NOMO-1 (cell line): ENCODE results near the gene TTLL11.
"Not testable (repeated sequence)": the region's sequence is repeated elsewhere in the genome, so short reads cannot be mapped to it uniquely, and the experiment has no call there.

Source experiments
- DNase-seq, 2 experiments: peaks; one replicate each; lab custom pipeline; 2025; ENCODE audit not compliant: unreplicated experiment in 2 of 2; lab: John Stamatoyannopoulos, UW

TTLL11 gene

DNA sequence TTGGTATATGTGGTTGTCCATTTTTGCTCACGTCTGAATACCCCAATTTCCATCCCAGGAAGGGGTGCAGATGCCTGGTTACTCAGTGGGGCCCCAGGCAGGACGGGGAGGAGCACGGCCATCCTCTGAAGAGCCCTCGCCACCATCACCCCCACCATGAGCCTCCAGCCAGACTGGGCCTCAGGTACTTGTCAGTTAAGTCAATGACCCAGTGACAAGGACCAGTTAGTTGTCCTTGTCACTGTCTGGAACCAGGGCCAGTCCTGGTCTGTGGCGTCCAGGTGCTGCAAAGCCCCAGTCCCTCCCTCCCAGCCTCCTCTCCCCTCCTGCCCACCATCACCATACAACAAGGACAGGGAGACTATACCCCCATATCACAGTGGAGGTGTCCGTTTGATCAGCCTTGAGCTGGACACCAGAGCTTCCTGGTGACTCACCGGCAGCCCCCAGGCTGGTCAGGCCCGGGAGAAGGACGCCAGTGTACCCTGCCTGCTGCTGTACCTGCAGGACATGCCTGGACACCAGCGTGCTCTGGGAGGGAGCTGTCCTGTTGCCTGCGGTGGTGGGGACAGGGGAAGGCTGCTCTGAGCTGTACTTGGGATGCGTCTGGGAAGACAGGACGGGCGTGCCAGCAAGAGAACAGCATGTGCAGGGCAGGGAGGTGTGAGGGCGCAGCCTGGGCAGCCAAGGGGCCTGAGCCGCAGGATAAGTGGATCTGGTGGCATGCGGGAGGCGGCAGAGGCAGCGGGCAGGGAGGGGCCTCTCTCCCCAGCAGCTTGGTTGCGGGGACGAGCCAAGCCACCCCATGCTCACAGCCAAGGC is 32.6 kb upstream of the TTLL11 start:
- no peak for DNase-seq

DNA sequence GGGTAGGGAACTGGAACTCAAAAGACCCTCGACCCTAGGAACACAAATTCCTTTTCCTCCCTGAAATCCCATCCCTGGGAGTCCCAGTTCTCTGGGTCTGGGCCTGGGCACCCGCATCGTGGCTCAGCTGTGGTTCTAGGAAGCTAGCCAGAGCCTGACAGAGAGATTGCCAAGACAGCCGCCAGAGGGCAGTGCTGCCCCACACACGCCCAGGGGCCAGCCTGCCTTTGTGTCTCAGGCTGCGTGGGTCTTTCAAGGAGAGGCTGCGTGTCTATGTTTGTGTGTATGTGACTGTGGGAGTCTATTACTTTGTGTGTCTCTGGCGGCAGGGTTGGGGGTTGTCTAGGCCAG is 32.0 kb upstream of the TTLL11 start:
- peak; percentile 57 to 60 for DNase-seq

DNA sequence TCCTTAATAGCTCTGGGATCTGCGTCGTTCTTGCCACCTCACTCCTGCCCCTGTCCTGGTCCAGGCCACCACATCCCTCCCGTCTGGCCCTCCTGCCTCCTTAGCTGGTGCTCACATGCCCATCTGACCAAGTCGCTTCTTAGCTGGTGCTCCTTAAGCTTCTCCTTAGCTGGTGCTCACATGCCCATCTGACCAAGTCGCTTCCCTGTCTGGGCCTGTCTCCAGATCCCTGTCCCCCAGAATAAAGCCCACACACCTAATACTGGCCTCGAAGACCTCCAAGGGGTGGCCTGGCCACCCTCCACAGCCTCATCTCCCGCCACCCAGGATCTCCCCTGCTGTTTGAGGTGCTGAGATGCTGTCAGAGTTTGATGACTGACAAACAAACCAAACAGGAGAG is 31.4 kb upstream of the TTLL11 start:
- no peak for DNase-seq

DNA sequence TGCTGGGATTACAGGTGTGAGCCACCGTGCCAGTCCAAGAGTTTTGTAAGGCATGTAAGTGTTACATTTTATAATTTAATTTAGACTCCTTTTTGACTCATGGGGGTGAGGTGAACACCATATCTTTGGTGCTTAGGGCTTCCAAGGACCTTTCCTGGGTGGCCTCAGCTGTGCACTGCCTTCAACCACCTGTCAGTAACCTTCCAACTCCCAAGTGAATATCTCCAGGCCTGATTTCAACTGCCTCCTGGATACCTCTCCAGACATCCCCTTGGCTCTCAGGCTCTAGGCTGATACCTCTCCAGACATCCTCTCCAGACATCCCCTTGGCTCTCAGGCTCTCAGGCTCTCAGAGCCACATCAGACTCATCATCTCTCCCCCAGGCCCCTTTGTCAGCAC is 30.9 kb upstream of the TTLL11 start:
- no peak for DNase-seq

DNA sequence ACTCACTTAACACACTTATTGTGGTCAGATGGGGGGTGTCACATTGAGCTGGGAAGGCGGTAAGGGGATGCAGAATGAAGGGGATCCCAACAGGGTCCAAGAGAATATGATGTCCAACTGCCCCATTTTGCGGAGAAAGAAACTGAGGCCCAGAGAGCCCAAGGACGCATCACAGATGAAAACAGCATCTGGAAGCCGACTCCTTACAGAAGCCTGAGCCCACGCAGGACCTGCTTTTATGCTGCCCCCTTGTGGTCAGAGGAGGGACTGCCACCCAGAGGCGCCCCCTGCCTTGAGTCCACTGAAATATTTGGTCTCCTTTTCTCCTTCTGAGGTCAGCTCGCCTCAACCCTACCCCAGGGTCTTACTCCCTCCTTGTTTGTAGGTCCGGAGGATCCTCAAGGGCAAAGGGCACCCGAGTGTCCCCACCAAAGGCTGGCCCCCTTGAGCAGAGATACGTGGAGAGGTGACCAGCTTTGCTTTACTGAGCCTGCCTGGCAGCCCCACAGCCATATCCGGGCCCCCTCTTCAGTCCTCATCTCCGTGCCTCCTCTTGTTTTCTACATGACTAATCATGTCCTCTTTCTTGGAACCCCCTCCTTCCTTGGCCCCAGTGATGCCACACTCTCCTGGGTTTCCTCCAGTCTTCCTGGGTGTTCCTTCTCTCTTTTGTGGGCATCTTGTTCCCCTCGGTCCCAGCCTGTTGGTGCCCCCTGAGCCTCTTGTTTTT is 30.0 kb upstream of the TTLL11 start:
- peak; percentile 43 to 52 for DNase-seq

DNA sequence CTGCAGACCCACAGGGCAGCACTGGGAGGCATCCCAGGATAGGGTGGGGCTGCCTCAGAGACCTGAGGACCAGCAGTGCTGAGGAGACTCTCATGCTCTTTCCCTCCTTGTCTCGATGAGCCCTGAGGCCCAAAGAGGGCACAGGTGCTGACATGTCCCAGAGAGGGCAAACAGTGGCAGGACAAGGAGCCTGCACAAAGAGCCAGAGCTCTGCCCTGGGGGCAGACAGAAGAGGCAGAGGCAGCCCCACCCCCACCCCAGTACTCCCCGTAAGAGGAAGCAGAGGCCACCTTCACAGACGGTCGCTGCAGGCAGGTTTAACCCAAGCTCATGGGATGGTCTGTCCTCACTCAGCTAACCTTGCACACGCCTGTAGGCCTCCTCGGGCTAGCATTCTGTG is 29.4 kb upstream of the TTLL11 start:
- no peak for DNase-seq

DNA sequence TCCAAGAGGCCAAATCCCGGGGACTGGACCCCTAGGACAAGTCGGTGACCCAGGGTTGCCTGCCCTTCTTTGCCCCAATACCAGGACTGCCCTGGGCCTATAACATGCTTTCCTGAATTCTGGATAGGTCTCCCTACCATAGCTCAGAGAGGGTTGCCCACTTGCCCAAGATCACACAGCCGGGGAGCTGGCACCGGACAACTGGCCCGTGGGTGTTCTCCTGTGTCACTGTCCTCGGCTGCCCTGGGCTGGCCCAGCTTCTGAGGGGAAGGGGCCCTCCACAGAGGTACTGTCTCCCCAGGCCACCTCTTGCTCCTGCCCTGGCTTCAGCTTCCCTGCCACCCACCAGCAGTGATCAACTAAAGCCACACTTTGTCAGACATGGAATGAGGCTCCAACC is 28.8 kb upstream of the TTLL11 start:
- no peak for DNase-seq

DNA sequence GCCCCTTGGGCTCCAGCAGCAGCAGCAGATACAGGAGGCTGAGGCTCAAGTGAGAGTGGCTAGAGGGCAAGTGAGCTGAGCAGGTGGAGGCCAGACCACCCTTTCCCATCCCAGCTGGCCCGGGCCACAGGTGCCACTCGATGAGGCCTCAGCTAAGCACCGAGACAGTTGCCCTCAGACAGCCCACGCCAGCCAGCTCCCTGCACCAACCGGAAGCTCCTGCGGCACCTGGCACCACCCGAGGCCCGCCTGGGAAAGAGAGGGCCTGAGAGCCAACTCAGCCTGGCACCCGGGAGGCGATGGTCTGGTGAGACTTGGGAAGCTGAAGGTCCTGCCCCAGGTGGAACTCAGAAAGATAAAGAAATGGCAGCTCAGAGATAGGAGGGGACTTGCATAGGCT is 28.3 kb upstream of the TTLL11 start:
- DNase-seq, result no peak

DNA sequence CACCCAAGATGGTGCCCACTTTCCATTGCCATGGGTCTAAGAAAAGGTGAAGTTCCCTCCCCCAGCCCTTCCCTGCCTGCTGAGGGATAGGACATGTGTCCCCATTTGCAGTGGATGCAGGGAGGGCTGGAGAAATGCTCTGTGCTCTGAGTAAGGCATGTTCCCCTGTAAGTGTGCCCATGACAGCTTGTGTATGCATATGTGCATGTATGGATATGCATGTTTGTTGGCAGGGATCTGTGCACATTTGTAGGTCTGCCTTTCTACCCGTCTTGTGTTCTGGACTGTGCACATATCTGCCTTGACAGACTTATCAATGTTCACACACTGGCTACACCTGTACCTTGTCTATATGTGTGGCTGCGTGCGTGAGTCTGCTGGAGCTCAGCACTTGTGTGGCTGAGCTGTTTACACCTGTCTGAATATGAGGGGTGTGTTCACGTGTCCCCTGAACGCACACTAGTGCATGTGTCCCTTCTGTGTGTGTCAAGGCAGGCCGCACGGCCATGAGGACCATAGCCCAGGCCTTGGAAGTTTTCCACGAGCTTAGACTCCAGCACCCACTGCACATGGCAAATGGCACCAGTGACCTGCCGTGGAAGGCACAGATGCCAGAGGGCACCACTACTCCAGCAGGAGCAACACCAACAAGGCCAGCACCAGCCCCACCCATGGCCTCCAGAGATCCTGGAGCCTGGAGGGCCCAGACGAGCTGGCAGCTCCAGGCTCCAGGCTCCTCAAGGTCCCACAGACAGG is 27.4 kb upstream of the TTLL11 start:
- DNase-seq, result no peak

DNA sequence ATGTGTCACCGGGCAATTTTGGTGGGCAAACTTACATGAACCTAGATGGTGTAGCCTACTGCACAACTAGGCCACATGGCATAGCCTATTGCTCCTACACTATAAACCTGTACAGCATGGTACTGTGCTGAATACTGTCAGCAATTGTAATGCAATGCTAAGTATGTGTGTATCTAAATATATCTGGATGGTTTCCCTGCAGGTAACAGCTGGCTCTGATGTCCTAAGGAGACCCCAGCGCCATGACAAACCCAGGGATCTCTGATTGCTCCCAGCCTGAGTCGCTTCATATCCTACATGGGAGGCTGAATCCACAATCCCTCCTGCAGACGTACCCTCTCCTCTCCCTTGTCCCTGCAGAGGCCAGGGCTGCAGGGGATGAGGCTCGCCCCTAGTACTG is 26.6 kb upstream of the TTLL11 start:
- no peak for DNase-seq

DNA sequence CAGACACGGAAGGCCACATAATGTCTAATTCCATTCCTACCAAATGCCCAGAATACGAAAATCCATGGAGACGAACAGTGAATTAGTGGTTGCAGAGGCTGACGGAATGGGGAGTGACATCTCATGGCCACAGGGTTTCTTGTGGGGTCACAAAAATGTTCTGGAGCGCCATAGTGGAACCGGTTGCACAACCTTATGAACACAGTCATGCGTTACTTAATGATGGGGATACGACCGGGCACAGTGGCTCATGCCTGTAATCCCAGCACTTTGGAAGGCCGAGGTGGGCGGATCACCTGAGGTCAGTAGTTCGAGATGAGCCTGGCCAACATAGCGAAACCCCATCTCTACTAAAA is 26.0 kb upstream of the TTLL11 start:
- no peak for DNase-seq

DNA sequence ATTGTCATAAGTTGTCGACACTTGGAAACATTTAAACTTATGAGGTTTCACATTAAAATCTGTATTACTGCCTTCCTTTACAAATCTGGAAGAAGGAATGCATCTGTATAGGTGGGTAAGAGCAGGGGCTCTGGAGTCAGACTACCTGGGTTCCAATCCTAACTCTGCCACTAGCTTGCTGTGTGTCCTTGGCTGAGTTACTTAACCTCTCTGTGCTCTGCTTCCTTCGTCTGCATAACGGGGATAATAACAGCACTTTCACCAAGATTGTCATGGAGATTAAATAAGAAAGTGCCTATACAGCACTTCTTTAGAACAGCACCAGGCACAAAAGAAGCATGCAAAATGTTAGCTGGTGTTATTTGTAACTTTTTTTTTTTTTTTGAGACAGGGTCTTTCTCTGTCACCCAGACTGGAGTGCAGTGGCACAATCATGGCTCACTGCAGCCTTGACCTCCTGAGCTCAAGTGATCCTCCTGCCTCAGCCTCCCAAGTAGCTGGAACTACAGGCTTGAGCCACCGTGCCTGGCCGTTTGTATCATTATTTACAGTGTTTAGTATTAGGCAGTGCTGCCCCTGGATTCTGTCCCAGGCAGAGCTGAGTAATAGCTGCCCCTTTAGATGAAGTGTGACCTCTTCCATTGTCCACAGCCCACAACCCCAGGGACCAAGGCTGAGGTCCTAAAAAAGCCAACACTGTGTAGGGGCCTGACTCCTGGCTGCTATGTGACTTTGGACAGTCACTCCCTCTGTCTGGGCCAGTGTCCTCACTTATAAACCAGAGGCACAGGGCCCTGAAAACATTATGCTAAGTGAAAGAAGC is 25.4 kb upstream of the TTLL11 start:
- DNase-seq, result no peak

DNA sequence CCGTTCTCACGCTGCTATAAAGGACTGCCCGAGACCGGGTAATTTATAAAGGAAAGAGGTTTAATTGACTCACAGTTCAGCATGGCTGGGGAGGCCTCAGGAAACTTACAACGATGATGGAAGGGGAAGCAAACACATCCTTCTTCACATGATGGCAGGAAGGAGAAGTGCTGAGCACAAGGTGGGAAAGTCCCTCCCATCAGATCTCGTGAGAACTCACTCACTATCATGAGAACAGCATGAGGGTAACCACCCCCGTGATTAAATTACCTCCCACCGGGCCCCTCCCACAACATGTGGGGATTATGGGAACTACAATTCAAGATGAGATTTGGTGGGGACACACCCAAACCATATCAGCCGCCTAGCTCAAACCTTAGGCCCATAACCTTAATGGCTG is 24.1 kb upstream of the TTLL11 start:
- DNase-seq, result not testable (repeated sequence)

DNA sequence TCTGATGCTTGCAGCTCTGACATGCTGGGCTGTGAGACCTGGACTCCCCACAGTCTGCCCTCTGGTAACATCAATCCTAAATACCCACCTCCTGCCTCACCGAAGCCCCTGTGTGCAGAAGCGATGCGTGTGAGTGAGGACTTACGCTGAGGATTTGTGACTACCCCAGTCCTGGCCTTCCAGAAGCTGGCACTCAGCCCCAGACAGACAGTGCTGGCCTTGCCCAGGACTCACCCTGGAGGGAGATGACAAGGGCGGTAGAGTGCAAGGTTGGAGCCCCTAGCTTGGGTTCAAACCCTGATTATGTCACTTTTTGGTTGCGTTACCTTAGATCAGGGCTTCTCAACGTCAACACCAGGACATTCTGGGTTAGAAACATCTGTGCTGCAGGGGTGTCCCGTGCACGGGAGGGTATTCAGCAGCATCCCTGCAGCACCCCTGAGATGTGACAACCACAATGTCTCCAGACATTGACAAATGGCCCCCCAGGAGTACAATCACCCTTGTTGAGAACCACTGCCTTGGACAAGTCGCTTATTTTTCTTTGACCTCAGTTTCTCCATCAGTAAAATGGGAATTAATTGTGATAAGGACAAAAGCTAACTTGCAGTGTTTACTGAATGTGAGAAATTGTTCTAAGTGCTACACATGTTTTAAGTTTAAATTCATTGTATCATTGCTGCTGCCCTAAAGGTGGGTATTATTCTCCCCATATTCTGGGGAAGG is 23.5 kb upstream of the TTLL11 start:
- no peak for DNase-seq

DNA sequence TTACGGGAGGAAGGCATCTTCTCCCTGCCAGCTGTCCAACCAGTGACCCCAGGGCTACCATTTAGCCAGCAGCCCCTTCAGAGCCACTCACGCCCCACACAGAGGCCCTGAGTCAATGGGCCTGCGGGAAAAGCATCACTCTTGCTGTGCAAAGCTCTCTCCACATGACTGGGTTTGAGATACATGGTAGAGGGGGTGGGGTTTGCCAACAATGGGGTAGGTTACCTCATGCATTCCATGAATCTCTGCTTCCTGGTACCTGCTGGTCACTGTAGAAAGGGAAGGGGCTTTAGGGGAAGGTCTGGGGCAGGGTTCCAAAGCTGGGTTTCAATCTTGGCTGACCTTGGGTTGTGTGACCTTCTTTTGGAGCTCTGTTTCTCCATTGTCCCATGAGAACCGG is 22.9 kb upstream of the TTLL11 start:
- DNase-seq, result no peak

DNA sequence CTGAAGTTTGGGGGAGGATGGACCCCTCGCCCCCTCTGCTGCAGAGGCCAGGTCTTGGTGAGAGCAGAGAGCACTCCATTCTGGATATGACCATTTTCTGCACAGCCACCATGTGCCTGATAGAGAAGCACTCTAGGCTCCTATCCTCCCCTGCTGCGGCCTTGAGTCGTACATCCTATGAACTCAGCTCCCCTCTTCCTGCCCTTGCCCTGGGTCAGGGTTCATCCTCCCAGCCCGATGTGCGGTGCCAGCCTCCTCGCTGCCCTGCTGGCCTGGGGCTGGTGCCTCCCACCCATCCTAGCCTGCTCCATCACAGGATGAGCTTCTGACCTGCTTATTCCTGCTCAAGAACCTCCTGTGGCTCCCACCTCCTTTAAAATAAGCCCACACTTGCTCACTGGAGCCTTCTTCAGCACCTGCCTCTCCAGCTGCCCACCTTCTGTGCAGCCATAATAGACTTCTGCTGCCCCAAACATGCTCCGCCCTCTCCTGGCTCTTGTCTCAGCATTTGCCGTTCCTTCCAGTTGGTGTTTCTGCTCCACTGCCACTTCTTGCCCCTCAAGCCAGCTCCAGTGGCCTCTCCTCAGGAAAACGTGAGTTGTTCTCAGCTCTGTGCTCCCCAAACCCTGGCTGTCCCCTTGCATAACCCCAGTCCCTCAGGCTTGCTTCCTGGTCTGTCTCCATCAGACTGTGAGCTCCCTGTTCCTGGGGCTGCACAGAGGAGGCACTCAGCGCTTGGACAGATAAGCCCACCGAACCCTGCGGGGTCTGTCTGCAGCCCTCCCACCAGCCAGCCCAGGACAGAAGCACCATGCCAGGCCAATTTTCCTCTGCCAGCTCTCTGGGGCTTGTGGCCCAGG is 22.3 kb upstream of the TTLL11 start:
- DNase-seq, result no peak

DNA sequence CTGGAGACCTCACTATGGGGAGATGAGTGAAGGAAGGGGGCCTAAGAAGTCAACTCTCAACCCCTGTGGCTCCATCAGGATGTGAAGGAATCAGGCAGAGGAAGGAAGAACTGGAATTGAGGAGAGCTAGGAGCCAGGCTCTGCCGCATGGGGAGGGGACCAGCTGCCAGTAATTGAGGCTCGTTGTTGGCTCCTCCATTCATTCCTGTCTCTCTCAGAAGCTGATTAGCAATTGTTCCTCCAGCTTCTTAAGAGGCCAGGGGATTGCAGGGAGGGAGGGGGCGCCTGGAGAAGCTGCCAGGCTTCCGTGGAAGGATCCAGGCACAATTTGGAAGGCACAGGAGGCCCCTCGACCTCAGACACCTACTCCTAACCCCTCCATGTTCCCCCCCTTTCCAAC is 20.5 kb upstream of the TTLL11 start:
- DNase-seq, result no peak

DNA sequence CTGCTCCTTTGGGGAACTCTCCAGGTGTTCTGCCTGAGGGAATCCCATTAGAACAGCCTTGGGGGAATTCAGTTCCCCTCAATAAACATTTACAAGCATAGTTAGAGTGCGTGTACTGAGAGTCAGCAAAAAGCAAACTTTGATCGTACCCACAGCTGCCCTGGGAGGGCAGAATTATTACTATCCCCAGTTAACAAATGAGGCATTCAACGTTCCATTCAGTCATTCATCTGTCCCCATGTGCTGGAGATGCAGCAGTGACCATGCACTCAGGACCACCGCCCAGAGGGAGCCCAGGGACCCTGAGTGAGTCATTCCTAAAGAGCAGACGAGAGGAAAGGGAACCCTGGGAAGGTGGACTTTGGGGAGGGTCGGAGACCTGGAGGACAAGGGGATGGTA is 19.1 kb upstream of the TTLL11 start:
- no peak for DNase-seq

DNA sequence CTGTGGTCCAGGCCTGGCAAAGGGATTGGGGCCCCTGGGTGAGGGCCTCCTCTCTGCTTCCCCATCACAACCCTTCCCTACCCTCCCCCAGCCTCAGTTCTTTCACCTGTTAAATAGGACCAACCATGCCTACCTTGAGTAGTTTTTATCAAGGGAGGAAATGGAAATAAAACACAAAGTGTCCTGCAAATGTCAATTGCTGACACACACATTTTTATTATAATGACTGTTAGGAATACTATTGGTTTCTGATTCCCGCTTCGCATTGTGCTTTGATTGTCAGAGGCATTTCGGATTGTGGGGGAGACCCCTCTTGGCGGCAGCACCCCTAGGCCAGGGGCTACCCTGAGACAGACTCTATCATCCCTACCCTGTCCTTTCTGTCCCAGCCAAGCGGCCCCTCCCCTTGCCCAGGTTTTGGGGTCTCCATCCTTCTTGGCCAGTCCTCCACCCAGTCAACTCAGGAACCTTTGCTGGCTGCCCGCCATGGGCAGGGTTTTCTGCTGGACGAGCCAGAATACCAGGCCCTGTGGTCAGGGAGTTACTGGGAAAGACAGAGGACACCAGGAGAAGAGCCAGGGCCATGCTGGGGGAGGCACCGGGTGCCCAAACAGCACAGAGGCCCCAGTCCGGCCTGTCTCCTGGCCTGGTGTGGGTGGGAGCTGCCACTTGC is 18.4 kb upstream of the TTLL11 start:
- DNase-seq, result no peak
